IMR-90 (cell line): ENCODE measurements around the gene HDC. TPM values are rescaled to one million over a fixed set of nuclear protein-coding genes. Genes with fewer than 3 reads are reported as not detected.

Experiments used
- ATAC-seq: fragments of 200-7000 bp; cut with Tn5 transposase; 2 replicates; pipeline ENCODE4 v1.9.1; 2020; ENCODE audit warnings: low read depth, mild to moderate bottlenecking, moderate library complexity
- BruUV-seq: library from RNA; stranded (reverse); fragments of 400-500 nt; replicated peaks from 2 replicates; lab custom pipeline; 2021; lab: Mats Ljungman, UMichigan
- CTCF ChIA-PET: fragments of 300-600 bp; formaldehyde crosslinking; extraction: SDS; loops from one replicate; lab custom pipeline; 2021; ENCODE audit warnings: antibody characterized with exemption; lab: Yijun Ruan, JAX
- POLR2A ChIA-PET: fragments of 300-600 bp; sonication (Branson Sonifier 250); formaldehyde crosslinking; loops from one replicate; lab custom pipeline; 2022; ENCODE audit warnings: antibody characterized with exemption; ENCODE audit not compliant: unreplicated experiment; lab: Charles Lee
- DNase-seq: peaks from one replicate; pipeline ENCODE4 v3.0.0; 2013
- H2AFZ ChIP-seq: replicated peaks from 2 replicates; pipeline ENCODE3; 2013; ENCODE audit warnings: low read length, mild to moderate bottlenecking; ENCODE audit not compliant: poor library complexity
- H2AK5ac ChIP-seq: 2 replicates; pipeline ENCODE4 v1.6.1; 2013; ENCODE audit warnings: low read depth, low read length, inconsistent platforms
- H2AK9ac ChIP-seq: replicated peaks from 2 replicates; pipeline ENCODE3; 2013; ENCODE audit warnings: mild to moderate bottlenecking, low read depth, low read length, moderate library complexity; ENCODE audit not compliant: poor library complexity
- H2BK120ac ChIP-seq: 2 replicates; pipeline ENCODE4 v1.6.1; 2013; ENCODE audit warnings: low read depth, low read length, inconsistent platforms
- H2BK15ac ChIP-seq: 3 replicates; pipeline ENCODE4 v1.6.1; 2013; ENCODE audit warnings: low read depth, low read length, inconsistent platforms
- H2BK20ac ChIP-seq: 2 replicates; pipeline ENCODE4 v1.6.1; 2013; ENCODE audit warnings: low read depth, mild to moderate bottlenecking, inconsistent platforms, low read length, moderate library complexity
- H2BK5ac ChIP-seq: 2 replicates; pipeline ENCODE4 v1.6.1; 2013; ENCODE audit warnings: mild to moderate bottlenecking, low read depth, low read length, inconsistent platforms; ENCODE audit not compliant: poor library complexity, severe bottlenecking
- H3K14ac ChIP-seq: replicated peaks from 2 replicates; pipeline ENCODE4 v1.6.1; 2013; ENCODE audit warnings: low read depth, low read length, inconsistent platforms
- H3K18ac ChIP-seq: 2 replicates; pipeline ENCODE4 v1.6.1; 2013; ENCODE audit warnings: low read depth, low read length, control low read depth
- H3K23ac ChIP-seq: 2 replicates; pipeline ENCODE4 v1.6.1; 2013; ENCODE audit warnings: low read depth, low read length, inconsistent platforms
- H3K27ac ChIP-seq: 2 replicates; pipeline ENCODE4 v1.5.1; 2013; ENCODE audit warnings: mild to moderate bottlenecking, control low read depth, low read length; ENCODE audit not compliant: insufficient read depth
- H3K27me3 ChIP-seq: 2 replicates; pipeline ENCODE4 v1.6.1; 2013; ENCODE audit warnings: low read length; ENCODE audit not compliant: control insufficient read depth, insufficient read depth
- H3K36me3 ChIP-seq: 2 replicates; pipeline ENCODE4 v1.6.1; 2013; ENCODE audit warnings: low read length, mixed read lengths; ENCODE audit not compliant: control insufficient read depth, insufficient read depth
- H3K4ac ChIP-seq: 2 replicates; pipeline ENCODE4 v1.6.1; 2013; ENCODE audit warnings: low read depth, low read length, inconsistent platforms
- H3K4me1 ChIP-seq: 2 replicates; pipeline ENCODE4 v1.6.1; 2013; ENCODE audit warnings: low read length, mixed read lengths; ENCODE audit not compliant: control insufficient read depth, insufficient read depth
- H3K4me2 ChIP-seq: 2 replicates; pipeline ENCODE4 v1.6.1; 2013; ENCODE audit warnings: low read depth, mild to moderate bottlenecking, control low read depth, low read length, moderate library complexity
- H3K4me3 ChIP-seq: 2 replicates; pipeline ENCODE4 v1.5.1; 2013; ENCODE audit warnings: low read depth, mild to moderate bottlenecking, control low read depth, low read length, moderate library complexity; ENCODE audit not compliant: insufficient read depth
- H3K56ac ChIP-seq: 2 replicates; pipeline ENCODE4 v1.6.1; 2013; ENCODE audit warnings: low read length, inconsistent platforms; ENCODE audit not compliant: insufficient read depth; ENCODE audit errors: extremely low read depth
- H3K79me1 ChIP-seq, 2 experiments: 2 replicates each; pipeline ENCODE4 v1.6.1; 2013; ENCODE audit warnings: low read length in 2 of 2, inconsistent platforms in 1 of 2, low read depth in 1 of 2
- H3K9ac ChIP-seq: 2 replicates; pipeline ENCODE4 v1.6.1; 2013; ENCODE audit warnings: low read depth, low read length, control low read depth
- H3K9me1 ChIP-seq: 2 replicates; pipeline ENCODE4 v1.6.1; 2013; ENCODE audit warnings: low read length, inconsistent platforms; ENCODE audit not compliant: insufficient read depth
- H3K9me3 ChIP-seq: 2 replicates; pipeline ENCODE4 v1.6.1; 2013; ENCODE audit warnings: low read length; ENCODE audit not compliant: control insufficient read depth, insufficient read depth
- H4K20me1 ChIP-seq: 2 replicates; pipeline ENCODE4 v1.6.1; 2013; ENCODE audit warnings: low read length, inconsistent platforms; ENCODE audit not compliant: insufficient read depth
- H4K5ac ChIP-seq: 2 replicates; pipeline ENCODE4 v1.6.1; 2013; ENCODE audit warnings: mild to moderate bottlenecking, low read depth, low read length, control low read depth
- H4K8ac ChIP-seq, 2 experiments: 2 replicates each; pipeline ENCODE4 v1.6.1; 2013; ENCODE audit warnings: low read depth in 2 of 2, low read length in 2 of 2, control low read depth in 1 of 2, inconsistent platforms in 1 of 2
- H4K91ac ChIP-seq: 2 replicates; pipeline ENCODE4 v1.6.1; 2013; ENCODE audit warnings: low read depth, low read length, inconsistent platforms; ENCODE audit not compliant: insufficient read depth
- CEBPB ChIP-seq: IDR thresholded peaks from 2 replicates; pipeline ENCODE4 v1.6.1; 2012; ENCODE audit warnings: low read depth, low read length, improper control_type of control experiment
- ELK1 ChIP-seq: fragments of 150-350 bp; IDR thresholded peaks from 2 replicates; pipeline ENCODE4 v1.6.1; 2016; ENCODE audit warnings: low read depth, mild to moderate bottlenecking, low read length, moderate library complexity, borderline replicate concordance
- NFE2L2 ChIP-seq: fragments of 150-350 bp; IDR thresholded peaks from 2 replicates; pipeline ENCODE4 v1.6.1; 2016; ENCODE audit warnings: low read depth, mild to moderate bottlenecking, low read length
- WGBS, 2 experiments: methylation state at CpG; one replicate each; pipeline versions ENCODE4 v1.1.5 to v1.1.7; 2013; ENCODE audit warnings: missing lambda C conversion rate in 2 of 2; ENCODE audit not compliant: insufficient read length in 1 of 2; ENCODE audit errors: extremely low coverage in 2 of 2; 5-methylcytosine and 5-hydroxymethylcytosine counted together
- dilution Hi-C: fragments of 300-500 bp; cut with HindIII; formaldehyde crosslinking; loops from one replicate; pipeline ENCODE4 v1.14.3; 2018; ENCODE audit warnings: low sequenced_read_pairs; ENCODE audit not compliant: unreplicated experiment
- in situ Hi-C: fragments of 300-500 bp; cut with MboI; formaldehyde crosslinking; loops from 3 replicates; pipeline ENCODE4 v1.14.3; 2019; ENCODE audit warnings: low sequenced_read_pairs, inconsistent platforms, mixed read lengths
- intact Hi-C: fragments of 100-400 bp; cut with micrococcal nuclease; formaldehyde crosslinking; loops from 2 replicates; pipeline ENCODE4 v1.10.0; 2022
- polyA plus RNA-seq, 3 experiments: library from polyadenylated mRNA; depleted of rRNA; stranded (reverse); fragments of >200 nt; gene quantifications; 2 replicates each; pipeline ENCODE4 v1.2.3, GENCODE V29; 2012; ENCODE audit warnings: low replicate concordance in 1 of 3
- total RNA-seq: library from RNA; depleted of rRNA; stranded (reverse); fragments of >200 nt; gene quantifications from 2 replicates; pipeline ENCODE4 v1.2.3, GENCODE V29; 2012

The HDC gene
- total and polyA plus RNA-seq, 2 of the 4 experiments (the other 2 are of a cell fraction): not detected

- POLR2A ChIA-PET: no interaction called here
- no peak overlapping the region for H4K91ac ChIP-seq
These were observed 21.4 kb downstream of the HDC start for GRCh38 chr15:50244153-50244552.

More at GRCh38 chr15:50244153-50244552, 21.4 kb downstream of the HDC start:
- Histone ChIP-seq H3K9ac (no peak overlapping the region), H2BK120ac (no peak overlapping the region), H4K5ac (no peak overlapping the region), H3K14ac (no peak overlapping the region), H3K4me2 (no peak overlapping the region), H2BK5ac (no peak overlapping the region), H3K27me3 (no peaks in the 10 kb centered on the region), H4K20me1 (no peaks in the 10 kb centered on the region), H3K79me1 (no peaks in the 10 kb centered on the region), H2BK15ac (no peak overlapping the region), H3K18ac (no peak overlapping the region), H2AK9ac (no peak overlapping the region), H3K23ac (no peak overlapping the region), H3K27ac (no peak overlapping the region), H3K4me1 (no peaks in the 10 kb centered on the region; the same call in none of the 2 replicates), H3K36me3 (no peaks in the 10 kb centered on the region), H3K9me3 (no peaks in the 10 kb centered on the region), H3K4ac (no peak overlapping the region), H4K8ac (no peak overlapping the region), H3K9me1 (0 out of 2 replicates have a peak, but pooled peaks cover 3% of the 10 kb centered on the region), H3K4me3 (no peak overlapping the region), H2AK5ac (no peak overlapping the region), H3K56ac (no peak overlapping the region), H2AFZ (no peak overlapping the region), H2BK20ac (no peak overlapping the region)
- no TSS peak for BruUV-seq
- dilution Hi-C loops: no loop called here
- ATAC-seq (no peak), DNase-seq (no peak)
- CTCF ChIA-PET: interaction anchor here (0.6 kb wide), 1 partner anchor 10 kb away, joined by 3 read pairs; no protein-coding TSS in a partner anchor
- TF ChIP-seq NFE2L2 (no peak), ELK1 (no peak), CEBPB (peak; percentile 40; the same call in 1 of the 2 replicates)
- WGBS, 2 experiments: no CpG with 5 or more reads among the region's 1 CpG
- intact Hi-C loops: no loop called here
- in situ Hi-C loops: no loop called here
